ENCODE measurements around the gene ALG3.

- TF ChIP-seq POLR2A (IDR thresholded peaks at IDR 0.05) (no peak), CTCF (IDR thresholded peaks at IDR 0.05) (no peak)
Observed at GRCh38 chr3:184238246-184238818, 10.4 kb downstream of the ALG3 start.

All from esophagus squamous epithelium (tissue), 4 donors.